GM23248 (cell line): ENCODE measurements around the gene KSR2.
"Not testable (repeated sequence)": the region's sequence is repeated elsewhere in the genome, so short reads cannot be mapped to it uniquely, and the experiment has no call there.

Experiments
- EZH2 ChIP-seq: fragments of 200-600 bp; sonication (generic); IDR thresholded peaks from 2 replicates; pipeline ENCODE4 v1.6.1; 2018; ENCODE audit warnings: antibody characterized with exemption, mild to moderate bottlenecking; ENCODE audit not compliant: insufficient read depth, poor library complexity, severe bottlenecking
- EZH2phosphoT487 ChIP-seq: fragments of 200-600 bp; sonication (generic); IDR thresholded peaks from 2 replicates; pipeline ENCODE4 v1.6.1; 2018; ENCODE audit warnings: antibody characterized with exemption, moderate library complexity, mild to moderate bottlenecking, low read depth; ENCODE audit not compliant: insufficient read depth

DNA sequence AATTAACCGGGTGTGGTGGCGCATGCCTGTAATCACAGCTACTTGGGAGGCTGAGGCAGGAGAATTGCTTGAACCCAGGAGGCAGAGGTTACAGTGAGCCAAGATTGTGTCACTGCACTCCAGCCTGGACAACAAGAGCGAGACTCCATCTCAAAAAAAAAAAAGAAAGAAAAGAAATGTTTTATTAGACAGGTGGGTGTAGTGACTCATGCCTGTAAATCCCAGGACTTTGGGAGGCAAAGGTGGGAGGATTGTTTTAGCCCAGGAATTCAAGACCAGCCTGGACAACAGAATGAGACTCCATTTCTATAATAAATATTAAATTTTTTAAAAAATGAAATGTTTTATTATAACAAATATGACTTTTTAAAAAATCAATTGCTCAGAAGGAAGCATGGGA is 77.5 kb downstream of the KSR2 start:
- not testable (repeated sequence) for TF ChIP-seq EZH2, EZH2phosphoT487
